GM18870 (cell line): ENCODE data around the gene MNX1.

Experiments
- ATAC-seq: cut with Tn5 transposase; IDR thresholded peaks from one replicate; pipeline ENCODE4 v1.9.1; 2021; ENCODE audit warnings: moderate library complexity; ENCODE audit not compliant: unreplicated experiment

MNX1 gene

GRCh38 chr7:157004521-157005455 is 5.7 kb downstream of the MNX1 start:
- no peak for ATAC-seq

GRCh38 chr7:157003756-157004520 is 6.5 kb downstream of the MNX1 start:
- no peak for ATAC-seq

DNA sequence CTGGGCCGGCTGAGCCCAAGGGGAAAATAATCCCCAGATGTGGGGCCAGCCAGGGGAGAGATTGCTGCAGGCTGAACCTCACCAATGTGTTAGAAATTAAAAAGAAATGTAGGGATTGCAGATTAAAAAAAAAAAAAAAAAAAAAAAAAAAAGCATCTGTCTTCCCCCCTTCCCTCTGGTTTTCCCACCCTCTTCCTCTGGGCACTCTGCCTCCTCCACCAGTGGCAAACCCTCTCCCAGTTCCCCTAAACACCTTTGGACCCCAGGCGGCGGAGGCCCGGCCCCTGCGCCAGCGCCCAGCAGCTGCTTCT is 7.1 kb downstream of the MNX1 start:
- ATAC-seq, result no peak

DNA sequence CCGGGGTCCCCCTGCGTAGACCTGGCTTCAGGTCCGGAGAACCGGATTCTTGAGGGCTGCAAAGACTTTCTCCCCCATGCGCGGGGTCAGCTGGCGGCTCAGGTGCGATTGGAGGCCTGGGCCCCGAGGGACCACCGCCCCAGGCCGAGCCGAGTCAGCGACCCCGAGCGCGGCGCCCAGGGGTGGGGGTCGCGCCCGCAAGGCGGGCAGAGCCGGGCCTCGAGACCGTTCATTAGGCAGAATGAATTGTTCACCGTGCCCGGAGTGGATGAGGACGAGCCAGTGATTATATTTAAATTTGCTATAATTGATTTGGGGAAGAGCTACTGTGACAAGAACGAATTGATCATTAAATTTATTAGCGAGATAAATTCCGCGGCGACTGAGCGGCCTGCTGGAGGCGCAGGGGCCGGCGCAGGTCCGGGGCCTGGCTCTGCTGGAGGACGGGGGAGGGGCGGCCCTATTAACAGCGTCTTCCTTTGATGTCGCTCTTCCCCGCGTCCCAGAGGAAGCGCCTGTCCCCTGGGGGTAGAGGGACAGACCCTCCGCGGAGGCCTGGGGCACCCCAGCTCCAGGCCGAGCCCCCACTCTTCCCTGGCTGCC is 7.5 kb downstream of the MNX1 start:
- no peak for ATAC-seq

GRCh38 chr7:157001920-157002818 is 8.3 kb downstream of the MNX1 start:
- ATAC-seq, result no peak

- no peak for ATAC-seq
Observed at GRCh38 chr7:157000741-157001653, 9.5 kb downstream of the MNX1 start.

DNA sequence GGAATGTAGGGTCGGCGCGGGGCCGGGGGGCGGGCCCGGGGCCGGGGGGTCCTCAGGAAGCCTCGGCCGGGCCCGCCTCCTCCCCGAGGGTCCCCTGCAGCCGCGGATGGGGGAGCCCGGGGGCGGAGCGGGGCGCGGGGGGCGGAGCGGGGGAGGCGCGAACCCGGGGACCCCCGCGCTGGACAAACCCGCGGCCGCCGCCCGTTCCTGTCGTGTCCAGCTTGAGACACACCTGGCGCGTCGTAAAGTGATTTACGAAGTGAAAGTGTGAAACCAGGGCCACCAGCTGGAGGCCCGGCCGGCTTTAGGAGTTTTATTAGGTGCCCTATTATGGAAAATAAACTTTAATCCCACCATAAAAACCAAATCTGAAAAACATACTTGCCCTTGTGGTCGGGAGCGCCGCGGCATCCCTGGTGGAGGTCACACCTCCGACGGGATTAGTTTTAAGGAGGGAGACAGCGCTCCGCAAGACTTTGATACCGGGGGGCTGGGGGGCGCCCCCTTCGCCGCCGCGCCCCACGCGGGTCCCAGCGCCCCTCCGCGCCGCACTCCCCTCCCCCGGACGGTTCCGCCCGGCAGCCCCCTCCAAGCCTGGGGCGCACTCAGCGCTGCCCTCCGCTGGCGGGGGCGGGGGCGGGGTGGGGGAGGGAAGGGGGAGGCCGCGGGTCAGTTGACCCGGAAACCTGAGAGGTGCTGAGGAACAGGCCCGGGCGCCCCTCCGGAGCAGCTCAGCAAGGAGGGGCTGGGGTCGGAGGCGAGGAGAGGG is 10.3 kb downstream of the MNX1 start:
- no peak for ATAC-seq

DNA sequence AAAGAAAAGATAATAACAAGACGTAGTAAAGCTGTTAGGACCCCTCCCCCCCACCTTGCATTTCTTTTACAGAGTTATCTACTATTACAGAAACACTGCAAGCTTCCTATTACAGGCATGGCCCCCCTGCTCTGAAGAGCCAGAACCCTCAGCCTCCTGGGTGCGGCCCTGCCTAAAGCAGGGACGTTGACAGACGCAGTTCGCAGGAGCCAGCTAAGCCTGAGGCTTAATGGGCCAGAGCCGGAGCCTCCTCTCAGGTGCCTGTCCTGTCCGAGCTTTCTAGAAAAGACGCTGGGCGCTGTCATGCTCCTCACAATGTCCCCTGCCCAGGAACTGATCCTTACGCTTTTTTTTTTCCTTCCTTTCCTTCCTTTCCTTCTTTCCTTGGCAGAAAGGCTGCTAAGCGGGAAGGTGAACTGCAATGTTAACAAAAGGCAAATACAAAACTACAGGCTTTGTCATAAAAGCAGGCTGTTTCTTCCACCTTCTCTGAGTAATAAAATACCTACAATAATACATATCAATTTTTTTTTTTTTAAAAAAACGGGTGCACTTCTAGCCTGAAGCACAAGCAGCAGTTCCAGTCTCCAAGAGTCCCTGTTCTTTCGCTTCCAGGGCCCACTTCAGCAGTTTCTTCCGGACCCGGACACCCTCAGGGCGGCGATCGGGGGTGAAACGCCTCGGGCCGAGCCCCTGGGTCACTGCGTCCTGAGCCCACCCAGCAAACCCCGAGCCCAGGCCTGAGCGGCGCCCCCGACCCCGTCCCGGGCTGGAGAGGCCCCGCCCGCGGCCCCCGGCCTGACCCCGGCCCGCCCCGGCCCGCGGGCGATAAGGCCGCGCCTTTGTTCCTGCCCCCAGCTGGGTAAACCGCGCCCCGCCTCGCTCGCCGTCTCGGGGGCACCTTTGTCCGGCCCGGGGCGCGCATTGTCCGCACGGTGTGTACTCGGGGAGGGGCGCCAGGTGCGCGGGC is 11.2 kb downstream of the MNX1 start:
- ATAC-seq, result no peak

DNA sequence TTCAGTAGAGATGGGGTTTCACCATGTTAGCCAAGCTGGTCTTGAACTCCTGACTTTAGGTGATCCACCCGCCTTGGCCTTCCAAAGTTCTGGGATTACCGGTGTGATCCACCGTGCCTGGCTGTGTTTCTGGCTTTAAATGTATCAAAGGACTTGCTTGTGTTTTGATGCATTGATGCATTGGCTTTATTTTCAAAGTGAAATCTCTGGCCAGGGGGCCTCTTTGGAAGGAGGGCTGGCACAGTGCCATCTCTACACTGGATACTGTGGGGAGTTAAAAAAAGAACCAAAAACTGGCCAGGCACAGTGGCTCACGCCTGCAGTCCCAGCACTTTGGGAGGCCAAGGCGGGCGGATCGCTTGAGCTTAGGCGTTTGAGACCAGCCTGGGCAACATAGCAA is 16.0 kb downstream of the MNX1 start:
- no peak for ATAC-seq

- no peak for ATAC-seq
Observed at GRCh38 chr7:156993925-156994235, 16.6 kb downstream of the MNX1 start.

GRCh38 chr7:156993021-156993924 is 17.2 kb downstream of the MNX1 start:
- no peak for ATAC-seq

- no peak for ATAC-seq
Observed at GRCh38 chr7:156989766-156990535, 20.5 kb downstream of the MNX1 start.

DNA sequence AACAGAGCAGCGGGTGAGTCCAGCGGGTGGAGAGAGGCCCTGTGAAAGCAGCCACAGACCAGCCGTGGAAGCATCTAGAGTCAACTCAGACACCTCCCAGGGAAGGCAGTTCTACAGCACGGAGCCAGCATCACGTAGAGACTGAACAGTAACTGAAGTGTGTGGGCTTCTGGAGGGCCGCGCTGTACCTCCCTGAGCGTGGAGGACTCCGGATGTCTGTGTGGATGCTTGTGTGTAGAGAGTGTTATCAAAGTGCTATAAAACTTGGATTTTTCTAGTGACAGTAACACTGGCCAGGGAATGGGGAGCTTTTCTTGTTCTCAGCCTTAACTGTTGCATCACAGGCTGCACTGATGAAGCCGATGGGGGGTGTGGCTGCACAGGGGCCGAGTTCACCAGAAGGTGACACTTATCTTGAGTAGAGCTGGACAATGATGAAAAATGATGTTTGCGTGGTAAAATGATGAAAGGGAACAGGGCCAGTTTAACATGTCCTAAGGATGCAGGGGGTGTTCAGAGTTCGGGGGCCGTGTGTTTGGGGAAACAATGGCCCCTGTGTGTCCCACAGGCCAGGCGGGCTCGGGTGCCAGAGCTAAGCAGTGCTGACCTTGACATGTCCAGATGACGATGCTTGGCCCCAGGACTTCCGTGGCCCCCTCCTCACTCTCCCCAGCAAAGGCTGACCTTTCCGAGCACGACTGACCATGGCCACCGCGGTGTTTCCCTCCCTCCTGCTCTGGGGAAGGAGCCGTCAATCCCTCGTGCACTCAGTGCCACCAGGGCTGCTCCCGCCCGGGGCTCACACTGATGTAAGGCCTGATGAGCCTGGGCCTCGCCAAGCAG is 21.9 kb downstream of the MNX1 start:
- no peak for ATAC-seq

- ATAC-seq, result no peak
Observed at GRCh38 chr7:156986378-156986777, 24.1 kb downstream of the MNX1 start.
